ENCODE data around the gene IL4I1.

The IL4I1 gene

DNA sequence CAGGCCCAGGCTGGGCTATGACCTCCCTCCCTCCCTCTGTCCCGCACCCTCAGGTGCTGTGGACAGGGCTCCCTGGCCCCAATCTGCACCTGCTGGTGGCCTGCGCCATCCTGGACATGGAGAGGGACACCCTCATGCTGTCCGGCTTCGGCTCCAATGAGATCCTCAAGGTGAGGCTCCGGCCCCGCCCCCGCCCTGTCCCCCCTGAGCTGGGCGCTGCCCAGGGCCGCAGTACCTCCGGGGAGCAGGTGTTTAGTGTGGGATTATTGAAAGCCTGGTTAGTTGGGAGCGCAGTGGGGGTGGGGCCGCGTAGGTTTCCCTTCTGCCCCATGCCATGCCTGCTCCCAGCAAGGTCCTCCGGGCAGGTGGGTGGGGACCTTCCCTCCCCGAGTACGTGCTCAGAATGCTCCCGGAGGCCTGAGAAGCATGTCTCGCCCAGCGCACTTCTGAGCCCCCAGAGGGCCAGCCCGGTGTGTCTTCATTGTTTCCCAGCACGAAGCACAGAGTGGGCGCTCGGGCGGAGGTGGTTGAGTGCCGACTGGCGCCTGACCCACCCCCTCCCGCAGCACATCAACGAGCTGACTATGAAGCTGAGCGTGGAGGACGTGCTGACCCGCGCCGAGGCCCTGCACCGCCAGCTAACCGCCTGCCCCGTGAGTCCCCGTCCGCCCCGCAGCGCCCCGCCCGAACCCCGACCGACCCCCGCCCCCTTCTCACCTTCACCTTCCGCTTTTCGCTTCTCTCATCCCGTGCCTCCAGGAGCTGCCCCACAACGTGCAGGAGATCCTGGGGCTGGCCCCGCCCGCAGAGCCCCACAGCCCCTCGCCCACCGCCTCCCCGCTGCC, 8.8 kb downstream of the IL4I1 start:
- no peak overlapping the region for H3K4me2 ChIP-seq (ENCODE audit: insufficient read depth, low read length, poor library complexity, severe bottlenecking)
- H3K4me1 ChIP-seq (ENCODE audit: control insufficient read depth in 2 of 2, insufficient read depth in 1 of 2, low read depth in 1 of 2, low read length in 2 of 2) = peaks cover 0 to 3% of the 10 kb centered on the region in 2 donors
- H3K18ac ChIP-seq (ENCODE audit: low read length) = no peak overlapping the region
- no peak overlapping the region for H2BK12ac ChIP-seq (ENCODE audit: low read length)
- no CpG with 5 or more reads among the region's 54 CpGs for WGBS, 2 donors (ENCODE audit: extremely low coverage in 2 of 2, insufficient read length in 2 of 2, insufficient replicate concordance in 1 of 2)
- H2BK15ac ChIP-seq (ENCODE audit: low read length) = no peak overlapping the region
- H3K14ac ChIP-seq (ENCODE audit: low read length) = no peak overlapping the region
- no peak overlapping the region for H3K4me3 ChIP-seq (ENCODE audit: low read length in 2 of 2)
- H4K91ac ChIP-seq (ENCODE audit: low read depth, low read length, poor library complexity) = no peak overlapping the region
- H3K27me3 ChIP-seq (ENCODE audit: control insufficient read depth in 3 of 3, insufficient read depth in 3 of 3, low read depth in 1 of 3, low read length in 3 of 3) = peaks cover 0 to 11% (median 0%) of the 10 kb centered on the region in 3 experiments
- H3K9me3 ChIP-seq (replicated peaks in 1 of 2; ENCODE audit: control insufficient read depth in 2 of 2, insufficient read depth in 1 of 2, low read depth in 1 of 2, low read length in 2 of 2) = peaks cover 5 to 12% of the 10 kb centered on the region in 2 donors
- no peak overlapping the region for H3K27ac ChIP-seq (replicated peaks; ENCODE audit: low read length)
- no peak overlapping the region for H2AK5ac ChIP-seq (ENCODE audit: low read depth, low read length)
- H3K9ac ChIP-seq (ENCODE audit: low read depth, low read length, poor library complexity) = no peak overlapping the region
- H3K4ac ChIP-seq (ENCODE audit: low read length) = no peak overlapping the region
- H3K79me1 ChIP-seq (ENCODE audit: low read depth, low read length) = peaks cover 2% of the 10 kb centered on the region
- H2AFZ ChIP-seq (ENCODE audit: low read length) = no peak overlapping the region
- no peak overlapping the region for H4K8ac ChIP-seq (ENCODE audit: low read depth, low read length)
- H3K23ac ChIP-seq (ENCODE audit: low read depth, low read length, poor library complexity) = no peak overlapping the region
- DNase-seq (ENCODE audit: low spot score) = no peak
- H3K36me3 ChIP-seq (replicated peaks in 1 of 2; ENCODE audit: control insufficient read depth in 2 of 2, insufficient read depth in 2 of 2, low read length in 2 of 2) = peaks cover 28 to 29% of the 10 kb centered on the region in 2 donors
- H2BK5ac ChIP-seq (ENCODE audit: low read length) = no peak overlapping the region
- no peak overlapping the region for H2BK120ac ChIP-seq (ENCODE audit: low read depth, low read length)

DNA sequence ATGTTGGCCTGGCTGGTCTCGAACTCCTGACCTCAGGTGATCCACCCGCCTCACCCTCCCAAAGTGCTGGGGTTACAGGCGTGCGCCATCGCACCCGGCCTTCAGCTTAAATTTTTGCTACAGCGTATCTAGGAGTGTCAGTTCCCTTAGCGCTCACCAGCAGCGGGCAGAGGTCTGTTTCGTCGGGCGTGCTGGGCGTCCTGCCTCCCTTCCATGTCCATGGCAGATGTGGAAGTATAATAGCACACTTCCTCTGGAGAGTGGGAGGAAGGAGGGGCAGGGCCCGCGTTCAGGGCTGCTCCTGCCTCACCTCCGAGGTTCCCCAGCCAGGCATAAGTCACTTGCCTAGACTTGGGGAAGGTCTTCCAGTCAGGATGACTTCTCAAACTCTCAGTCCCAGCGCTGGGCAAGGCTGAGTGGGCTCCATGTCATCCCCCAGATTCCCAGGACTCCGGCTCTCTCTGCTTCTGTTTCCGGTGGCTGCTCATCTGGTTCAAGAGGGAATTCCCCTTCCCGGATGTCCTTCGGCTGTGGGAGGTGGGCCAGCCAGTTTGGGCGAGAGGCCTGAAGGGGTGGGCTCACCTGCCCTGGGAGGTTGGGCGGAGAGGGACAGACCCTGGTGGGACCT, 9.5 kb downstream of the IL4I1 start:
- no peak overlapping the region for H2BK120ac ChIP-seq (ENCODE audit: low read depth, low read length)
- peaks cover 0 to 3% of the 10 kb centered on the region in 2 donors for H3K4me1 ChIP-seq (ENCODE audit: control insufficient read depth in 2 of 2, insufficient read depth in 1 of 2, low read depth in 1 of 2, low read length in 2 of 2)
- DNase-seq (ENCODE audit: low spot score) = no peak
- no peak overlapping the region for H3K23ac ChIP-seq (ENCODE audit: low read depth, low read length, poor library complexity)
- H3K18ac ChIP-seq (ENCODE audit: low read length) = no peak overlapping the region
- H2BK12ac ChIP-seq (ENCODE audit: low read length) = no peak overlapping the region
- no peak overlapping the region for H3K4ac ChIP-seq (ENCODE audit: low read length)
- no peak overlapping the region for H2BK5ac ChIP-seq (ENCODE audit: low read length)
- H4K8ac ChIP-seq (ENCODE audit: low read depth, low read length) = peak overlapping the region; percentile 65
- no peak overlapping the region for H2AFZ ChIP-seq (ENCODE audit: low read length)
- no peak overlapping the region for H4K91ac ChIP-seq (ENCODE audit: low read depth, low read length, poor library complexity)
- no peak overlapping the region for H3K4me2 ChIP-seq (ENCODE audit: insufficient read depth, low read length, poor library complexity, severe bottlenecking)
- peaks cover 0 to 11% (median 0%) of the 10 kb centered on the region in 3 experiments for H3K27me3 ChIP-seq (ENCODE audit: control insufficient read depth in 3 of 3, insufficient read depth in 3 of 3, low read depth in 1 of 3, low read length in 3 of 3)
- peak overlapping the region; percentile 44 for H3K9ac ChIP-seq (ENCODE audit: low read depth, low read length, poor library complexity)
- H3K14ac ChIP-seq (ENCODE audit: low read length) = no peak overlapping the region
- H2BK15ac ChIP-seq (ENCODE audit: low read length) = no peak overlapping the region
- H3K27ac ChIP-seq (replicated peaks; ENCODE audit: low read length) = no peak overlapping the region
- no CpG with 5 or more reads among the region's 23 CpGs for WGBS, 2 donors (ENCODE audit: extremely low coverage in 2 of 2, insufficient read length in 2 of 2, insufficient replicate concordance in 1 of 2)
- H3K79me1 ChIP-seq (ENCODE audit: low read depth, low read length) = peaks cover 4% of the 10 kb centered on the region
- H3K4me3 ChIP-seq (ENCODE audit: low read length in 2 of 2) = no peak overlapping the region
- H3K9me3 ChIP-seq (replicated peaks in 1 of 2; ENCODE audit: control insufficient read depth in 2 of 2, insufficient read depth in 1 of 2, low read depth in 1 of 2, low read length in 2 of 2) = peaks cover 13 to 16% of the 10 kb centered on the region in 2 donors
- H3K36me3 ChIP-seq (replicated peaks in 1 of 2; ENCODE audit: control insufficient read depth in 2 of 2, insufficient read depth in 2 of 2, low read length in 2 of 2) = peaks cover 36% of the 10 kb centered on the region in 2 donors
- no peak overlapping the region for H2AK5ac ChIP-seq (ENCODE audit: low read depth, low read length)

DNA sequence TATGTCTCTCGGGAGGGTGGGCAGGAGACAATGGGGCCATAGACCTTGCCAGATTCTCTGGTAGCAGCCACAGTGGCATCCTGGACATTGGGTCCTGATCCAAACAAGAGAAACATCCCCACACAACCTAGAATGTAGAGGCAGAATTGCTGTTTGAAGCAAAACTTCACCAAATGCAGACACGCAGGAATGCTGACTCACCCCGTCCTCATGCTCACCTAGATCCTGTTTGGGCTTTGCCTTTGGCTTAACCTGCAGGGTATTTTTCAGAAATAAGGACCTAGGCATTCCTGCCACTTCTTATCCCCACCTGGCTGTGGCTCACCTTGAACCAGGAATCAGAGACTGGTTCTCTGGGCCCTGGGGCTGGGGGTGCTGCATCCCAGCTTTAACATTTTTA, 11.9 kb downstream of the IL4I1 start:
- H3K79me1 ChIP-seq (ENCODE audit: low read depth, low read length) = peaks cover 8% of the 10 kb centered on the region
- no peak overlapping the region for H3K4ac ChIP-seq (ENCODE audit: low read length)
- H2BK5ac ChIP-seq (ENCODE audit: low read length) = no peak overlapping the region
- no peak overlapping the region for H3K18ac ChIP-seq (ENCODE audit: low read length)
- H3K9me3 ChIP-seq (replicated peaks in 1 of 2; ENCODE audit: control insufficient read depth in 2 of 2, insufficient read depth in 1 of 2, low read depth in 1 of 2, low read length in 2 of 2) = peaks cover 12 to 14% of the 10 kb centered on the region in 2 donors
- H2AK5ac ChIP-seq (ENCODE audit: low read depth, low read length) = no peak overlapping the region
- no peak overlapping the region for H2BK15ac ChIP-seq (ENCODE audit: low read length)
- no peak overlapping the region for H3K4me2 ChIP-seq (ENCODE audit: insufficient read depth, low read length, poor library complexity, severe bottlenecking)
- no peak overlapping the region for H3K9ac ChIP-seq (ENCODE audit: low read depth, low read length, poor library complexity)
- H3K4me1 ChIP-seq (ENCODE audit: control insufficient read depth in 2 of 2, insufficient read depth in 1 of 2, low read depth in 1 of 2, low read length in 2 of 2) = no peaks in the 10 kb centered on the region
- no peak overlapping the region for H3K27ac ChIP-seq (replicated peaks; ENCODE audit: low read length)
- H2BK120ac ChIP-seq (ENCODE audit: low read depth, low read length) = no peak overlapping the region
- no peak overlapping the region for H3K14ac ChIP-seq (ENCODE audit: low read length)
- H4K8ac ChIP-seq (ENCODE audit: low read depth, low read length) = no peak overlapping the region
- no peak overlapping the region for H2BK12ac ChIP-seq (ENCODE audit: low read length)
- H3K27me3 ChIP-seq (ENCODE audit: control insufficient read depth in 3 of 3, insufficient read depth in 3 of 3, low read depth in 1 of 3, low read length in 3 of 3) = peaks cover 0 to 6% (median 0%) of the 10 kb centered on the region in 3 experiments
- no CpG with 5 or more reads among the region's 3 CpGs for WGBS, 2 donors (ENCODE audit: extremely low coverage in 2 of 2, insufficient read length in 2 of 2, insufficient replicate concordance in 1 of 2)
- H3K4me3 ChIP-seq (ENCODE audit: low read length in 2 of 2) = no peak overlapping the region
- H3K23ac ChIP-seq (ENCODE audit: low read depth, low read length, poor library complexity) = no peak overlapping the region
- H2AFZ ChIP-seq (ENCODE audit: low read length) = no peak overlapping the region
- peaks cover 57 to 59% of the 10 kb centered on the region in 2 donors for H3K36me3 ChIP-seq (replicated peaks in 1 of 2; ENCODE audit: control insufficient read depth in 2 of 2, insufficient read depth in 2 of 2, low read length in 2 of 2)
- H4K91ac ChIP-seq (ENCODE audit: low read depth, low read length, poor library complexity) = no peak overlapping the region
- DNase-seq (ENCODE audit: low spot score) = no peak

DNA sequence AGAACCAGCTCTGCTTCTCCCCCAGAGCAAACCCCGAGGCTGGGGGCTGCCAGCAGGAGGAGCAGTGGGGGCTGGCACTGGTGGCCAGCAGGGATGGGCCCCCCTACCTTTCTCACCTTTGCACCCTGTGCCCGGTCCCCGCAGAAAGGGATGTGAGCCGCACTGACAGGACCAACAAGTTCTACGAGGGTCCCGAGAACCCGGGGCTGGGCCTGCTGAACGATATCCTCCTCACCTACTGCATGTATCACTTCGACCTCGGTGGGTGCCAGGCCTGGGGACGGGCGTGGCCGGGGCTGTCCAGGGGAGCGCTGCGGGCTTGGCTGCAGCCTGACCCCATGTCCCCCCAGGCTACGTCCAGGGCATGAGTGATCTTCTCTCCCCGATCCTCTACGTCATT, 12.6 kb downstream of the IL4I1 start:
- no peak overlapping the region for H4K91ac ChIP-seq (ENCODE audit: low read depth, low read length, poor library complexity)
- peaks cover 62 to 64% of the 10 kb centered on the region in 2 donors for H3K36me3 ChIP-seq (replicated peaks in 1 of 2; ENCODE audit: control insufficient read depth in 2 of 2, insufficient read depth in 2 of 2, low read length in 2 of 2)
- WGBS, 2 donors (ENCODE audit: extremely low coverage in 2 of 2, insufficient read length in 2 of 2, insufficient replicate concordance in 1 of 2) = no CpG with 5 or more reads among the region's 18 CpGs

More for the DNA sequence above, 12.6 kb downstream of the IL4I1 start:
- Histone ChIP-seq H2AK5ac (ENCODE audit: low read depth, low read length) (no peak overlapping the region), H3K9me3 (replicated peaks in 1 of 2; ENCODE audit: control insufficient read depth in 2 of 2, insufficient read depth in 1 of 2, low read depth in 1 of 2, low read length in 2 of 2) (peaks cover 7 to 14% of the 10 kb centered on the region in 2 donors), H3K18ac (ENCODE audit: low read length) (no peak overlapping the region), H3K4ac (ENCODE audit: low read length) (no peak overlapping the region), H2BK5ac (ENCODE audit: low read length) (no peak overlapping the region), H3K27me3 (ENCODE audit: control insufficient read depth in 3 of 3, insufficient read depth in 3 of 3, low read depth in 1 of 3, low read length in 3 of 3) (peaks cover 0 to under 1% (median 0%) of the 10 kb centered on the region in 3 experiments), H3K14ac (ENCODE audit: low read length) (no peak overlapping the region), H3K79me1 (ENCODE audit: low read depth, low read length) (peaks cover 9% of the 10 kb centered on the region), H2BK12ac (ENCODE audit: low read length) (no peak overlapping the region), H3K23ac (ENCODE audit: low read depth, low read length, poor library complexity) (no peak overlapping the region), H3K27ac (replicated peaks; ENCODE audit: low read length) (no peak overlapping the region), H3K4me2 (ENCODE audit: insufficient read depth, low read length, poor library complexity, severe bottlenecking) (no peak overlapping the region), H4K8ac (ENCODE audit: low read depth, low read length) (no peak overlapping the region), H2AFZ (ENCODE audit: low read length) (no peak overlapping the region), H3K9ac (ENCODE audit: low read depth, low read length, poor library complexity) (no peak overlapping the region), H3K4me1 (ENCODE audit: control insufficient read depth in 2 of 2, insufficient read depth in 1 of 2, low read depth in 1 of 2, low read length in 2 of 2) (no peaks in the 10 kb centered on the region), H2BK15ac (ENCODE audit: low read length) (no peak overlapping the region), H2BK120ac (ENCODE audit: low read depth, low read length) (no peak overlapping the region), H3K4me3 (ENCODE audit: low read length in 2 of 2) (no peak overlapping the region)
- DNase-seq (ENCODE audit: low spot score) = no peak
